Cortex of kidney (tissue), 1 donor: Measurements from ENCODE around the gene NPTX1.

Experiments used
- DNase-seq: peaks from one replicate; lab custom pipeline; 2025; lab: John Stamatoyannopoulos, UW

Gene NPTX1

DNA sequence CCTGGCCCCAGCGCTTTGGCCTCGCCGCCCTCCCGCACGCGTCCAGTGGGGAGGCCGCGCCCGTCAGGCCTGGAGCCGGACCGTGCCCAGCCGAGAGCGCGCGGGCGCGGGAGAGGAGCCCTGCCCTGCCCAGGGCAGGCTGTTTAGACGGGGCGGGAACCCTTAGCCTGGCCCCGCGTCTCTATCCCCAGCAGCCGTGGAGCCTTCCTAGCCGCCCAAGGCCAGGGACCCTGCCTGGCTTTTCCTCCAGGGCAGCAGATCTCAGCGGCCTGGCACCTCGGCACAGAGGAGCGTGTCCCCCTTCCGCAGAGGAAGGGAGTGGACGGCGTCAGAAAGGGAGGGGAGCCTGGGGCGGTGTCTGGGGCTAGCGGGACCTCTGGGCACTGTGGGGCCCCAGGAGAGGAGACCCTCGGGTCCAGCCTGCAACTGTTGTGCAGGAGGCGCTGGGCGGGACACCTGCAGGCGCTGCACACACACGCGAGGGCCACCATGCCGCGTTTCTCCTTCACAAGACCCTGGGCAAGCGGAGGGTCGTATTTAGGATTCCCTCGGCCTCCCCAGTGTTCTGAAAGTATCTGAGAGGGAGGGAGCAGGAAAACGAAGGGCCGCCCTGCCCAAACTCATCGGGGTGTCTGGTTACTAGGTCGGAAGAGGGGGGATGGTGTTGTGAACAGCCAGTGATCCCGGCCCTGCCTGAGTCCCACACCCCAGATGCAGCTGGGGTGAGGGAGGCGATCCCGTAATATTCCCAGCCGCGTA is 2.3 kb upstream of the NPTX1 start:
- DNase-seq: no peak

DNA sequence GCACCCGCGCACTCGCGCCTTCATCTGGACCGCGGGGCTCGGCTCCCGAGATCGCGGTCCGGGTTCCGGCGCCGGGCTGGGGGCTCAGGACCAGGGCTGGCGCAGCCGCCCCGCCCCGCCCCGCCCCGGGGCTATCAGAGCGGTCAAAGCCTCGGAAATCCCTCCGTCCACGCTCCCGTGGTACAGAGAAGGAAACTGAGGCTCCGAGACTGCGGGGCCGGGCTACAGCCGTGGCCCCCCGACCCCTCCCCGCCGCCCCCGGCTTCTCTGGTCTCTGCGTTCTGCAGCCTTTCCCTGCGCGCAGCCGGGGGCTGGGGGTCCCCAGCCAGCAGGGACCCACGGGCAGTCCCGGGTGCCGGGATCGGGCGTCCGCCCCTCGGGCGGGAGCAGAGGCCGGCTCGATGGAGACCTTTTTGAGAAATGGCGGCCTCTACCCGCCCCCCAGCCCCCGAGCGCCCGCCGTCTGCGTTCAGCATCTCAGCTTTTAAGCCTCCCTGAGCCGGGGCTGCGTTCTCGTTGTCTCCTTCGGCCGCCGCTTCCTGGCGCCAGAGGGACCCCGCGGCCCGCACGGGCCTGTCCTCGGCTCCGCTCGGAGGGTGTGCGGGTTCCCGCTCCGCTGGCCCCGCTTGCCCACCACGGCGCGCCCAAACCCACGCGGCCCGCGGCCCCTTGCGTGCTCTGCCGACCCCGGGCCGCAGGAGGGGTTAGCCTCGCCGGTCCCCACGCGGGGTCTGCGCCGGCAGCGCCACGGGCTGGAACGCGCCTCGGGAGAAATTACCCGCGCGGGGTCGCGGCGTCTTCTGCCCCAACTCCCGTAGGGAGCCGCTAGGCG is 1.5 kb upstream of the NPTX1 start:
- no peak for DNase-seq

DNA sequence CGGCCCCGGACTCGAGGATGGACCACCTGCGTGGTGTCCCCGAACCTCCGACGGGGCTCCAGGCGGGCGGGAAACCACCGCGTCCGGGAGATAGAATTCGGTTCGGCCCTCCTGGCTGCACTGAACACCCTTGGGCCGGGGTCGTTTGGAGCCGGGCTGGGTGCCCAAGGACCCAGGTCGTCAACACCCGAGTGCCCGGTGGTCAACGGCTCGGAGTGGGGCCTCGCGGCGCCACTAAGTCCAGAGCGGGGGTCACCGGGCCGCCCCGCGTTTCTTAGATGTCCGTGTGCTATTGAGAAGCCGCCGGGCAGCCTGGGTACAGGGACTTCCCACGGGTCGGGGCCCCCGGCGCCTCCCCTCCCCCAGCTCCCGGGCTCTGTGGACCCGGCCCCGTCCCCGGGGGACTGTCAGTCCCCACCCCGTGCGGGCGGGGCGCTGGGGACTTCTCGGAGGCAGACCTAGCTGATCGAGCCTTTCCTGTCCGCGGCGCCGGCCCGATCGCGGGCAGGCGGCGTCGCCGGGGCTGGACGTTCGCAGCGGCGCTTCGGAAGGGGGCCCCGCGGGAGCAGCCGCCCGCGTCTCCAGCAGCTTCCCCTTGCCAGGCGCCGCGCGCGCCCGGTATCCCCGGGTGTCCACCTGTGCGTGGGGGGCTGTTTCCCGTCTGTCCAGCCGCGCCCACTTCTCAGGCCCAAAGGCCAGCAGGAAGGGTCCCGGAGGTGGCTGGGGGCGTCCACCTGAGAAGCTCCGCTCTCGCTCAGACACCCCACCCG is 655 bp upstream of the NPTX1 start:
- DNase-seq: no peak

DNA sequence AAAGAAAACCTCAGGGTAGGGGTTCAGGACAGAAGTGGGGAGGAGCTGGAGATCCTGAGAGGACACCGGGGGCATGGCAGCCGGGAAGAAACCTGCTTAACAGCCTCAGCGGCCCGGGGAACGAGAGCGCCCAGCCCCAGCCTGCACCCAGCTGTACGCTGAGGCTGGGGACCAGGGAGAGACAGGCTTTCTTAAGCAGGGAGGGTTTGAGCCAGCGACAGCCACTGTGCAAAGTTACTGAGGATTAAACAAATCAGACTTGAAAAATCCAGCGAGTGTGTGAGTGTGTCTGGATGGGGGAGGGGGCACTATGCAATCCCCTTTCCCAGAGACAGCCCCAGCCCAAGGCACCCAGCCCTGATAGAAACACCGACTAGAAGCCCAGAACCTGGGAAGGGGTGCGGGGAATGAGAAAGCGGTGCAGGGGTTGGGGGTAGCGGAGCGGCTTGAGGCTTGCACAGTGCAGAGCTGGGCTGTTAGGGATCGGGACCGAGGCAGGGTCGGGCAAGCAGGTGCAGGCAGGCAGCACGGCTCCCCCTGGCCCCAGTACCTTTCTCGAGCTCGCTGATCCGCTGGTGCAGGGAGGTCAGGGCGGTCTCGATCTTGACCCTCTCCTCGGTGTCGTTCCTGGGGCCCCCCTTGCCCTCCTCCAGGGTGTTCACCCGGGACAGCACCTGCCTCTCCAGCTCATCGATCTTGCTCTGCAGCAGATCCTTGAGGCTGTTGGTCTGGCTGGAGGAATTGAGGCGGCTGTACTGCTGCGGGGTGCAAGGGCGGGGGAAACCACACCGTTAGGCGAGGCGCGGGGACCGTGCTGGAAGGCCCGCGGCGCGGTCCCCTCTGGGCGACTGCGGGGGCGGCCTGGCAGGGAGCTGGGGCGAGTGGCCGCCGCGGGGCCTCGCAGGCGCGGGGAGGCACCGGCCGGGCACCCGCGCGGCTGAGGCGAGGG is 1.2 kb downstream of the NPTX1 start:
- no peak for DNase-seq

DNA sequence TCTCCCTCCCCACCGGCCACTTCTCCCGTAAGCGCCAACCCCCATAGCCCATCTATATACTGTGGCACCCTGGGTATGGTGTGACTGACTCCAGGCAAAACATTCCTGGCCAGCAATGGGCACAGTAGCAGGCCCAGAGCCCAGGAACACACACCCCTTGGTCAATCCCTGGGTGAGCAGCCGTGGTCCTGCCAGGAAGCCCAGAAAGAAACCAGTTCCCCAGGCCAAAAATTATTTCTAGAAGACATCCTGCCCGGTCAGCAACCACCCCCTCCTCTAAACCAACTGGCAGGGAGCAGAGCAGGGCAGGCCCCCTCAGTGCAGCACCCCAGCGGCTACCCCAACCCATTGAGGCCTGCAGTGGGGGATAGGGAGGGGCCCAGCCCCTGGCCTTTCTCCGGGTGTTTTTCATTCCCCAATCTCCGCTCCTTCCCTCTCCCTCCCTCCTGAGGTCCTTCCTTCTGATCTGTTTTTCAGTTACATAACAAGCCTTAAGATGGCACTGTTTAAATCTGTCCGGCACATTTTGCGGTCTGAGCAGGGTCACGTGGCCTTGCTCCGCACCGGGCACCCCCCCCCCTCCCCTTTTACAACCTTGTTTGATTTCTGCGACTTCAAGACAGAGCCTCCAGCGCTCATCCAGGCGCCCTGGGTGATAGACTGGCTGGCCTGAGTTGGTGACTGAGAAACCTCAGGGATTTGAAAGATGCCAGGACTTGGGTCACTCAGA is 2.0 kb downstream of the NPTX1 start:
- DNase-seq: no peak

DNA sequence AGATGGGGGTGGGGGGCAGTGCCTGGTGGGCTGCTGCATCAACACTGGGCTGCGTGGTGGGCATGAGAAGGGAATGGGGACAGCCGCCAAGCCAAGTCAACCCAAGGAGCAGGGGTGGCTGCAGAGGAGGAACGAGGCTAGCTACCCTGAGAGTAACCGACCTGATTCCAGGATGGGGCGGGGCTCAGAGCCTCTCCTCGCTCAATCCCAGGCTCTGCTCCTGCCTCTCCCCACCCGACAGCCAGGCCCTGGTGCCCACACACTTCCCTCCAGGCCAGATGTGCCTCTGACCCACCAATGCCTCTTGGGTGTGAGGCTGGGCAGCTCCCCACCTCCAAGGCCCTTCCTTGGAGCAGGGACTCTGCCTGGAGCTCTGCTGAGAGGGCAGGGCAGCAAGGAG is 2.7 kb downstream of the NPTX1 start:
- no peak for DNase-seq

DNA sequence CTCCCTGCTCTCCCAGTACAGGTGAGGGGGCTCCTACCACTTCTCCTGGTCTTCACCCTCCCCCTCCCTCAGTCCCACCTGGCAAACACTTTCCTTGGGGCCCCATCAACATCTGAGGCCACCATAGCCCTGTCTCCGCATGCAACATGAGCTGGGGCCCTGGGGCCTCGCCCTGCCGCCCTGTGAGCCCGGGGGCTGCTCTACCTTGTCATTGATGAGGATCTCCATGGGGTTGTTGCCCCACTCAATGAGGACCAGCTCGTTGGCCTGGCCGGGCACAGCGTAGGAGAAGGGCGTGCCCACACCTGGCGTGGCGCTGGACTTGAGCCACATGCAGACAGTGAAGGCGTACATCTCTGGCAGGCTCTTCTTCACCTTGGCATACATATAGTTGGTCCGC is 3.4 kb downstream of the NPTX1 start:
- DNase-seq: no peak

DNA sequence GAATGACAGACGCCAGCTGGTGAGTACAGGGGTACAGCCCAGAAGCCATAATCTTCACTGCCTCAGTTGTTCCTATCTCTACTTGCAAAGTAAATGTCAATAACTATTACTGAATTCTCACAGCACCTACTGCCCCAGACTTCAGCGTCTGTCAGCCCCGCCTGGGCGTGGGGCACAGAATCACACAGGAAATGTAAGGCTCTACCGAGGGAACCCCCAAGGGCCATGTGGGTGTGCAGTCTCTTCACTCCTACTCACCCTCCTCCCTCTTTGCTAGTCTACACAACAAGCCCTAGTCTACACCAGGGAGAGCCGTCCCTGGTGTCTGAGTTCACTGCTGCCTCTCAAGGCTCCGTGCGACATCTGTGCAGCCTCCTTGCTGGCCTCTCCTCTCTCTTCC is 4.5 kb downstream of the NPTX1 start:
- no peak for DNase-seq

DNA sequence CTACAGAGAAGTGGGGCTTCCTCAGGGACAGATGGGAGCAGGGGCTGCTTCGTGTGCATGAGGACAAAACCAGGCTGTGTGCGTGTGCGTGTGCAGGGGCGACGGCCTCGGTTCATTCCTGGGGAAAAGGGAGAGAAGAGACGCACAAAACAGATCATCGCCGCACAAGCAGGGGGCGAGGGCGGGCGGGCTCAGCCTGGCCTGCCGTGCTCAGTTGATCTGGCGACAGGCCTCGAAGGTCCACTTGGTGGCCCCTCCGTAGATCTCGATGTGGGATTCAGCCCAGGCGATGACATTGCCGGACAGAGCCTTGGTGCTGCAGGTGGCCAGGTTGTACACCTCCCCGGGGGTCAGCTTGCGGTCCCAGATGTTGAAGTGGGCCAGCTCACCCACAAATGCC is 5.8 kb downstream of the NPTX1 start:
- no peak for DNase-seq

DNA sequence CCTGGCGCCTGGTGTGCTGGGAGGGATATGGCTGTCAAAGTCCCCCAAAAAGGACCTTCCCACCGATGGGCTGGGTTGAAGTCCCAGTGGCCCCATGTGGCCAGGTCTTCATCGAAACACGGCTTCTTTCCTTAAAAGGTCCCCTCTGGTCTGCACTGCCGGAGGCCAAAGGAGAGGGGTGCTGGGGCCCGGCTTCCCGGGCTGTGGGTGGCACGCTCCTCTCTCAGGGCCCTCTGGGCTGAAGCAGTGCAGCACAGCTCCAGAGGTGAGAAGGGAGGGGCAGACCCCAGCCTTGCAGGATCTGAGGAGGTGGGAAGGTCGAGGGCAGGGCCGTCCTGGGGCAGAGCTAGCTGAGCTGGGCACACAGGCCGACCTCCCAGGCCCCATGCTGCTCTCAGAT is 6.7 kb downstream of the NPTX1 start:
- no peak for DNase-seq

DNA sequence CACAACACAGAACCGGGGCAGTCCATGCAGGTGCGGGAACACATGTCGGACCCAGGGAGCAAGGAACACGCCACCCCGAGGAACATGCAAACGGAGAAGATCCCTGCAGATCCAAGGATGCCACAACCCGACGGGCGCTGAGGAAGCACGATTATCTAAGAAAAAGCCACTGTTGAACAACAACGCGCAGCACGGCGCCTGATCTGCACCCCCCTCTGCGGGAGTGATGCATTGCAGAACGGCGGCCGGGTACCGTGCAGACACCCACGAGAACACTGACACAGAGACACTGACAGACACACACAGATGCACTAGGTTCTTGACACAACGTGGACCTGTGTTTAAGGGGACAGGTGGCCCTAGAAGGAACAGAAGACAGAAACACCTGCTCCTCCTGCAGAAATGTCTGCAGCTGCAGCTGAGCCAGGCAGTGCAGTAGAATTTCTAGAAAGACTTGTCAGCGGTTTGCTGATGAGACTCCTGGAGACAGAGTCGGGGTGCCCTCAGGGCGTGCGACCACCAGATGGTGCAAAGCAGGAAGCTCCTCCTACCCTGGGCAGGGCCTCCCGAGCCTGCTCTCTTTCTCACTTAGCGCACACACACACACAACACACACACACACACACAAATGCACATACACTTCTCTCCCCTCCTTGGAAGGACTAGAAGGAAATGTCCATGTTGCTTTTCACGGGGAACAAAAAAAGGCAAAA is 7.5 kb downstream of the NPTX1 start:
- no peak for DNase-seq

DNA sequence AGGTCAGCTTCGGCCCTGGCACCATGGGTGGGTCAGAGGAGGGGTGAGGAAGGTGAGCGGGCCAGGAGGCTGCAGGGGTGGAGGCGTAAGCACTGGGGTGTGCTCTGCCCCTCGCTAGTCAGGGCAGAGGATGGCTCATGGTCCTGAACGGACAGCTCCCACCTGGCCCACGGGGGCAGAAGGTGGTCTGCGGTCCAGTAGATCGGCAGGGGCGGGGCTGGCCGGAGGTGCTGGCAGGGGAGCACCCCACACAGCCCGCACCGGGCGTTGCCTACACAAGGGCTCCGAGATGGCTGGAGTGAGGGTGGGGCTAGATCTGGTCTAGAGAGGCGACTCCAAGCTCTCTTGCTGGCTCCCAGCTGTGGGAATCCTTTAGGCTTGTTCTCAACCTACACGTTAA is 8.2 kb downstream of the NPTX1 start:
- no peak for DNase-seq

DNA sequence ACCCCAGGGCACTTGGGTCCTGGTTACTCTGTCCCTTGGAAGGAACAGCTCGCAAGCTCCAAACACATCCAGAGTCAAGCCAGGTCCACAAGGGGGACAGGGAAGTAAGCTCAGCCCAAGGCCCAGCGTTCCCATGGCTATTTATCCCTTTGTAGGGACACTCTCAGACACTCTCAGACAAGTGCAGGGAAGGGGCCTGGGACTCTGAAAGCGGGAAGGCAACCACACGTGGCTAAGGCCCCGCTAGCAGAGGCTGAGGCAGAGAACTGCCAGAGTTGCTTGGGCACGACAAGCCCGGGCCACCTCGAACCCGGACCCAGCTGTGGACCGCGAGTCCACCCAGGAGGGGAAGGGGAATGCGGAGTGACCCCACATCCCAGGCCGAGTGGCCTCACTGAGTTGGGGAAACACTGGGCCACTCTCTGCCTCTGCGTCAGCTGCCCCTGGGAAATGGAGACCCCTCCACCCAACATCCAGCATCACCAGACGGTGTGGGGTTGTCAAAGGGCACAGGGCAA is 10.2 kb downstream of the NPTX1 start:
- DNase-seq: no peak

DNA sequence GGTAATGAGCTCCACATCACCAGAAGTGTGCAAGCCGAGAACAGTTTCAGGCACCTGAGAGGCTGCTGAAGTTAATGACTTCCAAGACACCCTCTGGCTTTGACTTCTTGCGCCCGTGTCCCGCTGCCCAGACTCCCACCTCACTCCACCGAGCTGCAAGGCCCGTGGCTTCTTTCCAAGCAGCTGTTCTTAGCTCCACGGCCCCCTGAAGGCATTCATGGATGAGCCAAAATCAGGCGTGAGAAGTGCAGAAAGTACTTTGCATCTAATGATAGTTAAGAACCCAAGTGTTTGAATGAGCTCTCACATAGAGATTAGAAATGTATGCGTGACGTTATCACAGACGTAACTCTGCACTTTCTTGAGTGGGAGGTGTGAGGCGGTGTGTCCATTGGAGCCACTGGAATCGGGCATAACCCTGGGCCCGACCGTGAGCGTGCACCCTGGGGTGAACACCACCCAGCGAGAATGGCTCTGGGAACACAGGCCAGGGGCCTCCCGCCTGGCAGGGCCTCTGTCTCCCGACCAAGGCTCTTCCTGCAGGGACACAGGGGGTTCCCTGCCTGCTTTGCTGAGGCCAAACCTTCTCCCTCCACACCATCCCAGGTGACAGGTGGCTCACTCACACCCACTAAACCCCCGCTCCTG is 11.0 kb downstream of the NPTX1 start:
- DNase-seq: no peak

DNA sequence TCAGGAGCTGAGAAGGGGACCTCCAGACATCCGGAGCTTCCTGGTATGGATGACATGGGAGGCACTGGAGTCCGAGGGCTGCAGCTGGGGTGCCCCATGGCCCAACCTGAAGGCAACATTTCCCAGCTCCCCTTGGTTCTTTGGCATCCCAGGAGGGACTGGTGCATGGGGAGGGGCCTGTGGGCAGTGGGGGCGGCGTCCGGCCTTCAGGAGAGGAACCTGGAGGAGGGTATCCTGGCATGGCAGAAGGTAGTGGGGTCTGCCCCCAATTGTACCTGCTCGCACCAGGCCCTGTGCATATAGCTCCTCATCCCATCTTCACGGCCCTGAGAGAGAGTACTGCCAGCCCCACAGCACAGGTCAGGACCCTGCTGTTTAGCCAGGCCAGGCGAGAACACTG is 11.9 kb downstream of the NPTX1 start:
- DNase-seq: no peak

DNA sequence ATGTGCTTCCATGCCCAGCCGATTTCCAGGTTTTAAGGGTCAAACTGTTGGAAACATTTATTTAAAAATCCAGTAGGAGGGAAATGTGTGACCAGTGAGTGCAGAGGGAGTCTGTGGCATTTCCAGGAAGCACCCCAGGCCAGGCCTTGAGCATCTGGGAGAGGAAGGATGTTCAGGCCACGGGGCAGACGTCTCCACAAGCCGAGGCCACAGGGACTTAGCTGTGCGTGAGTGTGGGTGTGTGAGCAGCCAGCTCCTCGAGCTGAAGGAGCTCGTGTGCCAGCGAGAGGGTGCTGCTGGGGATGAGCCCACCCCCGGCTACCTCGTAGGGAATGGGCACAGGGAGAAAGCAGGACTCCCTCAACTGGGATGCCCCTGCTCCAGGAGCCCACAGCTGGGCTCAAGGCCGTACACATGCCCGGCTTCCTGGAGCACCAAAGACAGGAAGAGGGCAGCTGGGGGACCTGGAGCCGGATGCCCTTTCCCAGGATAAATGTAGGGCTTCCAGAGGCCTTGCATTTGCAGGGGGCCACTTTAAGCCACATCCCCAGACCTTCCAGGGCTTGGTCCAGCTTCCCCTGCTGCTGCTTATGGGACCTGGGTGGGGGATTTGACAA is 12.5 kb downstream of the NPTX1 start:
- no peak for DNase-seq

DNA sequence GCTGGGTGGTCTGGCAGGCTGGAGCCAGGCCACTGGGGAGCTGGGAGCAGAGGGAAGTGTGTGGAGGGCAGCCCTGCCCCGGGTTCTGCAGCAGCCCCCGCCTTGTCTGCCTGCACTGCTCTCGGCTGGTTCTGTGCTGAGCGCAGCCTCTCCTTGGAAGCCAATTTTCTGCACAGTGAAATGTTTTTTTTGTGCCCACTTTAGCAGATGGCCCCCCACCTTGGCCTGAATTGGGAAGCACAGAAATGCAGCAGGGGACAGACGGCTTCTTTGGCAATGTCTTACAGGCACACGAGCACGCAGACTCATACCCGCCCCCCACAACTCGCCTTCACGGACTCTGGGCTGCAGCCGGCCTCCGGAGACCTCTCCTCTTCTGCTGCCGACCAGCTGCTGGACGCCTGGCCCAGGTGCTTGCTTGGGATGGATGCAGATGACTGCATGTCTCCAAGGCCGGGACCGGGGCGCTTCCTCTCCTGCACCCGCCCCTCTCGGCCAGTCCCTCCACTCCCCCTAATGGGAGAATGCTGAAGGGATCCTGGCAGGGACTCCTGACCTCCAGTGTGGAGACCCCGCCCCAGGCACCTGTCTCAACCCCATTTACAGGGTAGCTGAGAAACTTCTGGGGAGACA is 14.8 kb downstream of the NPTX1 start:
- DNase-seq: no peak

DNA sequence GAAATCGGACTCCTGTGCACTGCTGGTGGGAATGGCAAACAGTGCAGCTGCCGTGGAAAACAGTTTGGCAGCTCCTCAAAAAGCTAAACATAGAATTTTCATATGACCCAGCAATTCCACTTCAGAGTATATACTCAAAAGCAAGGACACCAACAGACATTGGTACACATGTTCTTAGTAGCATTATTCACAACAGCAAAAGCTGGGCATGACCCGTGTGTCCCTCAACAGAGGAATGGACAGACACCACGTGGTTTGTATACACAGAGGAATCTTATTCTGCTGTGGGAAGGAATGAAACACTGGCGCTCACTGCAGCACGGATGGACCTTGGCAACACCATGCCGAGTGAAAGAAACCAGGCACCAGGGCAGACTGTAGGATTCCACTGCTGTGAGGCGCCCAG is 16.0 kb downstream of the NPTX1 start:
- no peak for DNase-seq

DNA sequence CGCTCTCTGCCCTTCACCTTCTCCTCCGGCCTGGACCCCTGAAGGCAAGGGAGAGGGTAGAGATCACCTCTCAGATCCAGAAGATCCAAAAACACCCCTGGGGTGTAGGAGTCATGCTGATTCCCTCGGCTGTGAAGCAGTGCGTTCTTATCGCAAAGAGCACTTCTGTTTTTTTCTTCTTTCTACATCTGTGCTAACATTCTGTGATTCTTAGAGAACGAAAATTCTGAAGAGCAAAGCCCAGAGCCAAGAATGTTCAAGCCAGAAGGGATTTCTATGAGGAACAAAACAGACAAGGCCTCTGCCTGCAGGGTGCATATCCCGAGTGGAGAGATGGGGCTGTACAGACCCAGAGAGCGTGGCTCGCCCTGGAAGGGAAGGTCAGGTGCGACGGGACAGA is 17.2 kb downstream of the NPTX1 start:
- DNase-seq: no peak
